Measurements from ENCODE around the gene ZNF483. TPM values are rescaled to one million over a fixed set of nuclear protein-coding genes. Genes with fewer than 3 reads are reported as not detected.

Gene ZNF483
- total RNA-seq, 3 donors from 2014 or later = 1.3 to 27.4 (median 2.0) TPM

DNA sequence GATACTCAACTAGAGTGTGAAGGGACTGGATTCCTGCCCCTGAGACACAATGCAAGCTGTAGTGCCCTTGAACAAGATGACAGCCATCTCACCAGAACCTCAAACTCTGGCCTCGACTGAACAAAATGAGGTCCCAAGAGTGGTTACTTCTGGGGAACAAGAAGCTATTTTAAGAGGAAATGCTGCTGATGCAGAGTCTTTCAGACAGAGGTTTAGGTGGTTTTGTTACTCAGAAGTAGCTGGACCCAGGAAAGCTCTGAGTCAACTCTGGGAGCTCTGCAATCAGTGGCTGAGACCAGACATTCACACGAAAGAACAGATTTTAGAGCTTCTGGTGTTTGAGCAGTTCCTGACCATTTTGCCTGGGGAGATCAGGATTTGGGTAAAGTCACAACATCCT is 2.4 kb downstream of the ZNF483 start:
- DNase-seq = no peak
- intact Hi-C loops (cut with DNase I, micrococcal nuclease) = no loop called here
- ATAC-seq = no peak

DNA sequence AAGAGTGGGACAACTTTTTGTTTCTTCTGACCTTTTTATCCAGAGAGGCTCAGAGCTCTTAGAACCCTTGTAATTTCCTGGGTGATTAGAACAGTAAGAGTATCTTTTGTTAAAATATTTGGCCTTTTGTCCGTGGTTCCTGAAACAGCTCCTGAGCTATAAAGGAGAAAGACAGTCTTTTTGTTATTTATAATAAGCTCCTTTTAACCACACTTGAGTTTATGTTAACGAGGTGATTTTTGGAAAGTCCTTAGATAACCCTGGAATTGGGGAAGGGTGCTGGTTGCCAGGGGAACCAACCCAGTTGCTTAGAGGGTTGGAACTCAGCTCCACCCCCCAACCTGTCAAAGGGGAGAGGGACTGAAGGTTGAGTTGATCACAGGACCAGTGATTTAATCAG is 4.8 kb downstream of the ZNF483 start:
- no peak for ATAC-seq
- Histone ChIP-seq H3K9me3 (peaks cover under 1% of the 10 kb centered on the region), H3K4me3 (no peak overlapping the region), H3K36me3 (ENCODE audit: low read depth) (no peaks in the 10 kb centered on the region), H3K4me1 (ENCODE audit: low read depth) (no peaks in the 10 kb centered on the region)
- DNase-seq = no peak
- TF ChIP-seq, protein P1, sequence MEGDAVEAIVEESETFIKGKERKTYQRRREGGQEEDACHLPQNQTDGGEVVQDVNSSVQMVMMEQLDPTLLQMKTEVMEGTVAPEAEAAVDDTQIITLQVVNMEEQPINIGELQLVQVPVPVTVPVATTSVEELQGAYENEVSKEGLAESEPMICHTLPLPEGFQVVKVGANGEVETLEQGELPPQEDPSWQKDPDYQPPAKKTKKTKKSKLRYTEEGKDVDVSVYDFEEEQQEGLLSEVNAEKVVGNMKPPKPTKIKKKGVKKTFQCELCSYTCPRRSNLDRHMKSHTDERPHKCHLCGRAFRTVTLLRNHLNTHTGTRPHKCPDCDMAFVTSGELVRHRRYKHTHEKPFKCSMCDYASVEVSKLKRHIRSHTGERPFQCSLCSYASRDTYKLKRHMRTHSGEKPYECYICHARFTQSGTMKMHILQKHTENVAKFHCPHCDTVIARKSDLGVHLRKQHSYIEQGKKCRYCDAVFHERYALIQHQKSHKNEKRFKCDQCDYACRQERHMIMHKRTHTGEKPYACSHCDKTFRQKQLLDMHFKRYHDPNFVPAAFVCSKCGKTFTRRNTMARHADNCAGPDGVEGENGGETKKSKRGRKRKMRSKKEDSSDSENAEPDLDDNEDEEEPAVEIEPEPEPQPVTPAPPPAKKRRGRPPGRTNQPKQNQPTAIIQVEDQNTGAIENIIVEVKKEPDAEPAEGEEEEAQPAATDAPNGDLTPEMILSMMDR (IDR thresholded peaks at IDR 0.05) = no peak
- intact Hi-C loops (cut with DNase I, micrococcal nuclease) = no loop called here

More for the DNA sequence above, 2.4 kb downstream of the ZNF483 start:
- no peaks in the 10 kb centered on the region for H3K36me3 ChIP-seq (ENCODE audit: low read depth)
- no peaks in the 10 kb centered on the region for H3K9me3 ChIP-seq
- TF ChIP-seq, protein P1 (IDR thresholded peaks at IDR 0.05) = no peak
- no peak overlapping the region for H3K4me3 ChIP-seq
- no peaks in the 10 kb centered on the region for H3K4me1 ChIP-seq (ENCODE audit: low read depth)

DNA sequence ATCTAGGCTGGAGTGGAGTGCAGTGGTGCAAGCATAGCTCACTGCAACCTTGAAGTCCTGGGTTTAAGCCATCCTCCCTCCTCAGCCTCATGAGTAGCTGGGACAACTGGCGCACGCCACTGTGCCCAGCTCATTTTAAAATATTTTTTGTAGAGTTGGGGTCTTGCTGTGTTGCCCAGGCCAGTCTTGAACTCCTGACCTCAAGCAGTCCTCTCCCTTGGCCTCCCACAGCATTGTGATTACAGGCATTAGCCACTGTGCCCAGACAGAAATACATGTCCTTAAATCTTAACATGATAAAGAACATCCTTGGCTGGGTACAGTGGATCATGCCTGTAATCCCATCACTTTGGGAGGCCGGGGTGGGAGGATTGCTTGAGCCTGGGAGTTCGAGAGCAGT is 6.7 kb downstream of the ZNF483 start:
- intact Hi-C loops (cut with DNase I, micrococcal nuclease) = no loop called here
- Histone ChIP-seq H3K36me3 (ENCODE audit: low read depth) (no peaks in the 10 kb centered on the region), H3K9me3 (peaks cover 10% of the 10 kb centered on the region), H3K4me3 (no peak overlapping the region), H3K4me1 (ENCODE audit: low read depth) (no peaks in the 10 kb centered on the region)
- TF ChIP-seq, protein P1 (IDR thresholded peaks at IDR 0.05) = no peak
- no peak for DNase-seq
- ATAC-seq = no peak

DNA sequence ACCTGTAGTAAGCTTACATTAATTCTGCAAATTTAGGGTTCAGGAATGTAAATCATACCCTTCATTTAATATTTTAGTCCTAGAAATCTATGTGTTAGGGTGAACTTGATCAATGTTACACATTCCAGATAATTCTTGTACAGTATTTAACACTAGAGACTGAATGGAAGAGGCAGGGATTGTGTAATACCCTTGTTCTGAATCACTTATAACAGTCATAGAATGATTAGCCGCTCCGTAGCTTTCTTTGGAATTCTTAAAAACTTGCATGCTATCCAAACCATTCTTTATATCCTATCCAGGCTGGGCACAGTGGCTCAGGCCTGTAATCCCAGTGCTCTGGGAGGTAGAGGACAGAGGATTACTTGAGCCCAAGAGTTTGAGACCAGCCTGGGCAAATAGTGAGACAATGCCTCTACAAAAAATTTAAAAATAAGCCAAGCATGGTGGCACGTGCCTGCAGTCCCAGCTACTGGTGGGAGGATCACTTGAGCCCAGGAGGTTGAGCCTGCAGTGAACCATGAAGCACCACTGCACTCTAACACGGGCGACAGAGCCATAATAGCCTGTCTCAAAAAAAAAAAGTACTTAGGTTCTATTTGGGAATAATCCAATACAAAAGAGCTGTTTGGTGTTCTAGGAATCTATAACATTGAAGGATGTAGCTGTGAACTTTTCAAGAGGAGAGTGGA is 8.3 kb downstream of the ZNF483 start:
- intact Hi-C loops (cut with DNase I, micrococcal nuclease) = no loop called here
- ATAC-seq (no peak), DNase-seq (no peak)
- TF ChIP-seq, protein P1 (IDR thresholded peaks at IDR 0.05) = no peak
- no peaks in the 10 kb centered on the region for H3K36me3 ChIP-seq (ENCODE audit: low read depth)
- H3K4me1 ChIP-seq (ENCODE audit: low read depth) = no peaks in the 10 kb centered on the region
- H3K4me3 ChIP-seq = no peak overlapping the region
- peaks cover 20% of the 10 kb centered on the region for H3K9me3 ChIP-seq

DNA sequence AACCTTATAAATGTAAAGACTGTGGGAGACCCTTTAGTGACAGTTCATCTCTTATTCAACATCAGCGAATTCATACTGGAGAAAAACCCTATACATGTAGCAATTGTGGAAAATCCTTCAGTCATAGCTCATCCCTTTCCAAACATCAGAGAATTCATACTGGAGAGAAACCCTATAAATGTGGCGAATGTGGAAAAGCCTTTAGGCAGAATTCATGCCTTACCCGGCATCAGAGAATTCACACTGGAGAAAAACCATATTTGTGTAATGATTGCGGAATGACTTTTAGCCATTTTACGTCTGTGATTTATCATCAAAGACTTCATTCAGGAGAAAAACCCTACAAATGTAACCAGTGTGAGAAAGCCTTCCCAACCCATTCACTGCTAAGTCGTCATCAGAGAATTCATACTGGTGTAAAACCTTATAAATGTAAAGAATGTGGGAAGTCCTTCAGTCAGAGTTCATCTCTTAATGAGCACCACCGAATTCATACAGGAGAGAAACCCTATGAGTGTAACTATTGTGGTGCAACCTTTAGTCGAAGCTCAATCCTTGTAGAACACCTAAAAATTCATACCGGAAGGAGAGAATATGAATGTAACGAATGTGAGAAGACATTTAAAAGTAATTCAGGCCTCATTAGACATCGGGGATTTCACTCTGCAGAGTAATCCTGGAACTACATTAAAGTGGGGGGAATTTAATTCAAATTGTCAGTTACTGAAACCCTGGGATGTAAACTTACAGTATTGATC is 17.7 kb downstream of the ZNF483 start:
- Histone ChIP-seq H3K4me1 (ENCODE audit: low read depth) (no peaks in the 10 kb centered on the region), H3K36me3 (ENCODE audit: low read depth) (no peaks in the 10 kb centered on the region), H3K9me3 (peaks cover 96% of the 10 kb centered on the region), H3K4me3 (no peak overlapping the region)
- DNase-seq (no peak), ATAC-seq (no peak)
- TF ChIP-seq, protein P1 (IDR thresholded peaks at IDR 0.05) = no peak
- intact Hi-C loops (cut with DNase I, micrococcal nuclease) = no loop called here

All from mucosa of descending colon (tissue), 3 donors.